Measurements from ENCODE around the gene C1orf226. TPM values are rescaled to one million over a fixed set of nuclear protein-coding genes. Genes with fewer than 3 reads are reported as not detected.

The C1orf226 gene
- total and polyA plus RNA-seq, 9 of the 15 experiments (the other 6 are each of a cell fraction or from before 2014, with no cell fraction given): 0.10 to 1.4 (median 0.47) TPM

GRCh38 chr1:162370161-162370560, 11.4 kb upstream of the C1orf226 start:
- Histone ChIP-seq H3K9ac (ENCODE audit: insufficient read depth in 1 of 2, low read depth in 2 of 2, low read length in 2 of 2) (no peak overlapping the region), H3K27ac (ENCODE audit: extremely low read depth, low read depth, low read length) (no peak overlapping the region), H3K4me3 (no peak overlapping the region), H2AFZ (ENCODE audit: low read depth, low read length) (0 out of 2 replicates have a peak overlapping the region, but pooled peaks have one; percentile 9), H3K9me1 (ENCODE audit: control insufficient read depth, insufficient read depth, low read length) (no peaks in the 10 kb centered on the region), H3K4me1 (replicated peaks in 1 of 2; ENCODE audit: control insufficient read depth in 2 of 2, insufficient read depth in 2 of 2, low read length in 2 of 2) (peaks cover 31 to 44% of the 10 kb centered on the region in 2 experiments), H3K27me3 (ENCODE audit: control insufficient read depth in 2 of 2, insufficient read depth in 2 of 2, low read length in 2 of 2) (no peaks in the 10 kb centered on the region), H3K36me3 (ENCODE audit: control insufficient read depth, insufficient read depth, low read length) (no peaks in the 10 kb centered on the region), H3K9me3 (replicated peaks; ENCODE audit: control insufficient read depth, insufficient read depth, low read depth, low read length) (no peaks in the 10 kb centered on the region), H4K20me1 (replicated peaks; ENCODE audit: control insufficient read depth, insufficient read depth, low read length) (no peaks in the 10 kb centered on the region), H3K79me2 (ENCODE audit: control insufficient read depth, insufficient read depth, low read length) (no peaks in the 10 kb centered on the region), H3K4me2 (ENCODE audit: insufficient read depth, low read length) (no peak overlapping the region)
- ChIA-PET CTCF (ENCODE audit: low intra/inter-chr PET ratio) (no interaction called here), POLR2A (interaction anchor here (0.6 to 0.8 kb wide), 2 partner anchors 11 to 15 kb away, joined by 3 read pairs; no protein-coding TSS in a partner anchor)
- in situ Hi-C loops (cut with MboI): no loop called here
- FAIRE-seq (peak; percentile 37), ATAC-seq (no peak), DNase-seq (ENCODE audit: extremely low read depth in 1 of 4, low spot score in 3 of 4) (no peak)
- no peak for TF ChIP-seq GTF2E2 (tag; IDR thresholded peaks at IDR 0.05)
- no peak for TF ChIP-seq SRF (CRISPR knock-in tag; IDR thresholded peaks at IDR 0.05)
- no peak for TF ChIP-seq CC2D1A (IDR thresholded peaks at IDR 0.05)
- TF ChIP-seq, protein P1, sequence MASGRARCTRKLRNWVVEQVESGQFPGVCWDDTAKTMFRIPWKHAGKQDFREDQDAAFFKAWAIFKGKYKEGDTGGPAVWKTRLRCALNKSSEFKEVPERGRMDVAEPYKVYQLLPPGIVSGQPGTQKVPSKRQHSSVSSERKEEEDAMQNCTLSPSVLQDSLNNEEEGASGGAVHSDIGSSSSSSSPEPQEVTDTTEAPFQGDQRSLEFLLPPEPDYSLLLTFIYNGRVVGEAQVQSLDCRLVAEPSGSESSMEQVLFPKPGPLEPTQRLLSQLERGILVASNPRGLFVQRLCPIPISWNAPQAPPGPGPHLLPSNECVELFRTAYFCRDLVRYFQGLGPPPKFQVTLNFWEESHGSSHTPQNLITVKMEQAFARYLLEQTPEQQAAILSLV (tag; IDR thresholded peaks at IDR 0.05): no peak
- TF ChIP-seq CAMTA2 (CRISPR knock-in tag; conservative IDR thresholded peaks at IDR 0.05): no peak
- TF ChIP-seq, protein P2, sequence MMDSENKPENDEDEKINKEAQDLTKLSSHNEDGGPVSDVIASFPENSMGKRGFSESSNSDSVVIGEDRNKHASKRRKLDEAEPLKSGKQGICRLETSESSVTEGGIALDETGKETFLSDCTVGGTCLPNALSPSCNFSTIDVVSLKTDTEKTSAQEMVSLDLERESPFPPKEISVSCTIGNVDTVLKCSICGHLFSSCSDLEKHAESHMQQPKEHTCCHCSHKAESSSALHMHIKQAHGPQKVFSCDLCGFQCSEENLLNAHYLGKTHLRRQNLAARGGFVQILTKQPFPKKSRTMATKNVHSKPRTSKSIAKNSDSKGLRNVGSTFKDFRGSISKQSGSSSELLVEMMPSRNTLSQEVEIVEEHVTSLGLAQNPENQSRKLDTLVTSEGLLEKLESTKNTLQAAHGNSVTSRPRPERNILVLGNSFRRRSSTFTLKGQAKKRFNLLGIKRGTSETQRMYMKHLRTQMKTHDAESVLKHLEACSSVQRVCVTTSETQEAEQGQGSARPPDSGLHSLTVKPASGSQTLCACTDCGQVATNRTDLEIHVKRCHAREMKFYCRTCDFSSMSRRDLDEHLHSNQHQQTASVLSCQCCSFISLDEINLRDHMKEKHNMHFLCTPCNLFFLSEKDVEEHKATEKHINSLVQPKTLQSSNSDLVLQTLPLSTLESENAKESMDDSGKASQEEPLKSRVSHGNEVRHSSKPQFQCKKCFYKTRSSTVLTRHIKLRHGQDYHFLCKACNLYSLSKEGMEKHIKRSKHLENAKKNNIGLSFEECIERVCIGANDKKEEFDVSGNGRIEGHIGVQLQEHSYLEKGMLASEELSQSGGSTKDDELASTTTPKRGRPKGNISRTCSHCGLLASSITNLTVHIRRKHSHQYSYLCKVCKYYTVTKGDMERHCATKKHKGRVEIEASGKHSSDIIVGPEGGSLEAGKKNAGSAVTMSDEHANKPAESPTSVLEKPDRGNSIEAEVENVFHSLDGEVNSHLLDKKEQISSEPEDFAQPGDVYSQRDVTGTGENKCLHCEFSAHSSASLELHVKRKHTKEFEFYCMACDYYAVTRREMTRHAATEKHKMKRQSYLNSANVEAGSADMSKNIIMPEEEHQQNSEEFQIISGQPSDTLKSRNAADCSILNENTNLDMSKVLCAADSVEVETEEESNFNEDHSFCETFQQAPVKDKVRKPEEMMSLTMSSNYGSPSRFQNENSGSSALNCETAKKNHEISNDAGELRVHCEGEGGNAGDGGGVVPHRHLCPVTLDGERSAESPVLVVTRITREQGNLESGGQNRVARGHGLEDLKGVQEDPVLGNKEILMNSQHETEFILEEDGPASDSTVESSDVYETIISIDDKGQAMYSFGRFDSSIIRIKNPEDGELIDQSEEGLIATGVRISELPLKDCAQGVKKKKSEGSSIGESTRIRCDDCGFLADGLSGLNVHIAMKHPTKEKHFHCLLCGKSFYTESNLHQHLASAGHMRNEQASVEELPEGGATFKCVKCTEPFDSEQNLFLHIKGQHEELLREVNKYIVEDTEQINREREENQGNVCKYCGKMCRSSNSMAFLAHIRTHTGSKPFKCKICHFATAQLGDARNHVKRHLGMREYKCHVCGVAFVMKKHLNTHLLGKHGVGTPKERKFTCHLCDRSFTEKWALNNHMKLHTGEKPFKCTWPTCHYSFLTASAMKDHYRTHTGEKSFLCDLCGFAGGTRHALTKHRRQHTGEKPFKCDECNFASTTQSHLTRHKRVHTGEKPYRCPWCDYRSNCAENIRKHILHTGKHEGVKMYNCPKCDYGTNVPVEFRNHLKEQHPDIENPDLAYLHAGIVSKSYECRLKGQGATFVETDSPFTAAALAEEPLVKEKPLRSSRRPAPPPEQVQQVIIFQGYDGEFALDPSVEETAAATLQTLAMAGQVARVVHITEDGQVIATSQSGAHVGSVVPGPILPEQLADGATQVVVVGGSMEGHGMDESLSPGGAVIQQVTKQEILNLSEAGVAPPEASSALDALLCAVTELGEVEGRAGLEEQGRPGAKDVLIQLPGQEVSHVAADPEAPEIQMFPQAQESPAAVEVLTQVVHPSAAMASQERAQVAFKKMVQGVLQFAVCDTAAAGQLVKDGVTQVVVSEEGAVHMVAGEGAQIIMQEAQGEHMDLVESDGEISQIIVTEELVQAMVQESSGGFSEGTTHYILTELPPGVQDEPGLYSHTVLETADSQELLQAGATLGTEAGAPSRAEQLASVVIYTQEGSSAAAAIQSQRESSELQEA (IDR thresholded peaks at IDR 0.05; ENCODE audit: low read depth): no peak
- intact Hi-C loops (cut with micrococcal nuclease): loop anchor here (5.0 kb wide), 1 partner anchor 313 kb away; no protein-coding TSS in a partner anchor
- no TSS peak for BruUV-seq (replicated peaks)
- WGBS (ENCODE audit: insufficient coverage, low coverage, missing lambda C conversion rate): 77% methylated on average over 1 of the region's 1 CpG
